PFSK-1 (cell line): Measurements from ENCODE around the gene RPLP2.

Experiments
- FOXP2 ChIP-seq: optimal IDR thresholded peaks from 2 replicates; pipeline ENCODE3; 2011; ENCODE audit warnings: borderline replicate concordance, control low read depth, inconsistent platforms; ENCODE audit not compliant: insufficient read depth; ENCODE audit errors: extremely low read length, extremely low read depth
- POLR2AphosphoS5 ChIP-seq: IDR thresholded peaks from 2 replicates; pipeline ENCODE4 v1.6.1; 2012; ENCODE audit warnings: low read depth, mild to moderate bottlenecking, control low read depth, low read length, moderate library complexity
- SIN3A ChIP-seq: IDR thresholded peaks from 2 replicates; pipeline ENCODE4 v1.6.1; 2012; ENCODE audit warnings: mild to moderate bottlenecking, low read length, moderate library complexity, borderline replicate concordance; ENCODE audit not compliant: insufficient read depth
- TAF1 ChIP-seq: IDR thresholded peaks from 2 replicates; pipeline ENCODE4 v1.6.1; 2012; ENCODE audit warnings: low read length, control low read depth, borderline replicate concordance; ENCODE audit not compliant: insufficient read depth
- TF ChIP-seq, protein P1 (sequence below), 2 experiments: IDR thresholded peaks; 2 replicates each; pipeline versions ENCODE4 v1.6.1 to v1.8.0; 2011 to 2012; ENCODE audit warnings: low read depth in 2 of 2, low read length in 2 of 2, control low read depth in 1 of 2, inconsistent platforms in 1 of 2, mild to moderate bottlenecking in 1 of 2, moderate library complexity in 1 of 2; ENCODE audit not compliant: insufficient read depth in 1 of 2

DNA sequence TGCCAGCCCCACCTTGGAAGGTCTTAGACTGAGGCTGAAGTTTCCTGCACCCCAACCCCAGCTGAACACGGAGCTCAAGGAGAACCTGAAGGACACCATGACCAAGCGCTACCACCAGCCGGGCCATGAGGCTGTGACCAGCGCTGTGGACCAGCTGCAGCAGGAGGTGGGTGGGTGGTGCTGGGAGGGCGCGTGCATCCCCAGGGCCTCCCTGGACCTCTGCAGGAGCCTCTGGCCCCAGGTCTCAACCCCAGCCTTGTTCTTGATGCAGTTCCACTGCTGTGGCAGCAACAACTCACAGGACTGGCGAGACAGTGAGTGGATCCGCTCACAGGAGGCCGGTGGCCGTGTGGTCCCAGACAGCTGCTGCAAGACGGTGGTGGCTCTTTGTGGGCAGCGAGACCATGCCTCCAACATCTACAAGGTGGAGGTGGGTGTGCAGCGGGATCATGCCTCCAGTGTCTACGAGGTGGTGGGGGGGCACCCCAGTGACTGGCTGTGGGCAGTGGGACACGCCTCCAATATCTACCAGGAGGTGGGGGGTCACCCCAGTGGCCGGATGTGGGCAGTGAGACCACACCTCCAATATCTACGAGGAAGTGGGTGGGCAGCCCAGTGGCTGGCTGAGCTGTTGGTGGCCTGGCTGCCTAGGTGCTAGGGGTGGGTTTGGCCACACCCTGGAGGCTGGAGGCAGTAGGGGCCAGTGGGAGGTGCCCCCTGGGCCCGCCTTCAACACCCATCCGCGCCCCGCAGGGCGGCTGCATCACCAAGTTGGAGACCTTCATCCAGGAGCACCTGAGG lies 27.6 kb downstream of the RPLP2 start:
- TF ChIP-seq, protein P1, sequence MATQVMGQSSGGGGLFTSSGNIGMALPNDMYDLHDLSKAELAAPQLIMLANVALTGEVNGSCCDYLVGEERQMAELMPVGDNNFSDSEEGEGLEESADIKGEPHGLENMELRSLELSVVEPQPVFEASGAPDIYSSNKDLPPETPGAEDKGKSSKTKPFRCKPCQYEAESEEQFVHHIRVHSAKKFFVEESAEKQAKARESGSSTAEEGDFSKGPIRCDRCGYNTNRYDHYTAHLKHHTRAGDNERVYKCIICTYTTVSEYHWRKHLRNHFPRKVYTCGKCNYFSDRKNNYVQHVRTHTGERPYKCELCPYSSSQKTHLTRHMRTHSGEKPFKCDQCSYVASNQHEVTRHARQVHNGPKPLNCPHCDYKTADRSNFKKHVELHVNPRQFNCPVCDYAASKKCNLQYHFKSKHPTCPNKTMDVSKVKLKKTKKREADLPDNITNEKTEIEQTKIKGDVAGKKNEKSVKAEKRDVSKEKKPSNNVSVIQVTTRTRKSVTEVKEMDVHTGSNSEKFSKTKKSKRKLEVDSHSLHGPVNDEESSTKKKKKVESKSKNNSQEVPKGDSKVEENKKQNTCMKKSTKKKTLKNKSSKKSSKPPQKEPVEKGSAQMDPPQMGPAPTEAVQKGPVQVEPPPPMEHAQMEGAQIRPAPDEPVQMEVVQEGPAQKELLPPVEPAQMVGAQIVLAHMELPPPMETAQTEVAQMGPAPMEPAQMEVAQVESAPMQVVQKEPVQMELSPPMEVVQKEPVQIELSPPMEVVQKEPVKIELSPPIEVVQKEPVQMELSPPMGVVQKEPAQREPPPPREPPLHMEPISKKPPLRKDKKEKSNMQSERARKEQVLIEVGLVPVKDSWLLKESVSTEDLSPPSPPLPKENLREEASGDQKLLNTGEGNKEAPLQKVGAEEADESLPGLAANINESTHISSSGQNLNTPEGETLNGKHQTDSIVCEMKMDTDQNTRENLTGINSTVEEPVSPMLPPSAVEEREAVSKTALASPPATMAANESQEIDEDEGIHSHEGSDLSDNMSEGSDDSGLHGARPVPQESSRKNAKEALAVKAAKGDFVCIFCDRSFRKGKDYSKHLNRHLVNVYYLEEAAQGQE (IDR thresholded peaks at IDR 0.05; ENCODE audit: insufficient read depth in 1 of 2, low read depth in 2 of 2, low read length in 2 of 2), result no peak
- no peak for TF ChIP-seq TAF1
- no peak; the same call in 1 of the 2 replicates for TF ChIP-seq POLR2AphosphoS5
- TF ChIP-seq SIN3A, result no peak
- no peak for TF ChIP-seq FOXP2
